ENCODE data around the gene KDM7A. TPM values are rescaled to one million over a fixed set of nuclear protein-coding genes. Genes with fewer than 3 reads are reported as not detected.

Gene KDM7A
- total RNA-seq, 2 experiments from 2014 or later: 24.3 to 25.9 TPM

- Mint-ChIP-seq H3K27ac (no peak overlapping the region), H3K4me3 (no peak overlapping the region), H3K4me1 (peaks cover 14% of the 10 kb centered on the region), H3K36me3 (ENCODE audit: low read depth) (peaks cover 34% of the 10 kb centered on the region), H3K27me3 (peaks cover 10% of the 10 kb centered on the region), H3K9me3 (peaks cover 37% of the 10 kb centered on the region)
- DNase-seq: no peak
- CTCF ChIA-PET: no interaction called here
- POLR2A ChIA-PET: no interaction called here
These were observed 108.8 kb downstream of the KDM7A start for GRCh38 chr7:140068033-140068432.

GRCh38 chr7:140067052-140067451 is 109.7 kb downstream of the KDM7A start:
- Mint-ChIP-seq H3K4me3 (no peak overlapping the region), H3K27ac (no peak overlapping the region), H3K9me3 (peaks cover 37% of the 10 kb centered on the region), H3K27me3 (peaks cover 8% of the 10 kb centered on the region), H3K36me3 (ENCODE audit: low read depth) (peaks cover 34% of the 10 kb centered on the region), H3K4me1 (peaks cover 14% of the 10 kb centered on the region)
- no peak for DNase-seq
- ChIA-PET CTCF (no interaction called here), POLR2A (interaction anchor here (0.9 kb wide), 1 partner anchor 18 kb away, joined by 3 read pairs; no protein-coding TSS in a partner anchor)

DNA sequence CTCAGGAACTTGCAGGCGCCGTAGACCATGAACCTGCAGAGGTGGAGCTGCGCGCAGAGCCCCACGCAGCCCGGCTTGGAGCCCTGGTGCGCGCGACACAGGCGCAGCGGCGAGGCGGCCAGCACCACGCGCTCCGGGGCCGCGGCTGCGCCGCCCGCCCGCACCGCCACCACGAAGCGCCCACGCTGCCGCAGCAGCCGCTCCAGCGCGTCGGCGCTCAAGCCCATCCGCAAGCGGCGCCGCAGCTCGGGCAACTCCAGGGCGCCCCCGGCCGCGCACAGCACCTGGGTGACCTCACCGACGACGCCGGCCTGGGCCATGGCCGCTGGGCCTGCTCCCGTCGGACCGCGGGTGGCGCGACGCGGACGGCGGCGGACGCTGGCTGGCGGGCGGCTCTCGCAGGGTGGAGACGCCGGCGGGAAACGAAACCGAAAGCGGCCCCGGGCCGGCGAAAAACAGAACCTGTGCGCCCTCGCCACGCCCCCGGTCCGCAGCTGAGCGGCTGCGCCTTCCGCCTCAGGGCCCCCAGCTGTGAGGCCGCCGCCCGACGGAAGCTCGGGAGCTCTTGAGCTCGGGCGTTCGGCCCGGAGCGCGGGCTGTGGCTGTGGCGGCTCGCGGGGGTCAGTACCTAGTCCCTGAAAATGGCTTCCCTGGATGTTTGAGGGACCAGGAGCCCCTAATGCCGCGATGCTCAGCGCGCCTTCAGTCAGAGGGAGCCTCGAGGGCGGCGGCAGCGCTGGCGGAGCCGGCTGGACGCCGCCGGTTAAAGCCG is 114.1 kb downstream of the KDM7A start, which contains the start of gene PARP12:
Gene PARP12 (minus strand): TSS at position 424 of the 772 bp plus-strand sequence. CDS start 104 bp downstream, at position 320.
- Mint-ChIP-seq H3K9me3 (peaks cover 21% of the 10 kb centered on the region), H3K27me3 (peaks cover 5% of the 10 kb centered on the region), H3K4me3 (peak within 1 kb of the TSS; percentile 80), H3K4me1 (peaks cover 48% of the 10 kb centered on the region), H3K36me3 (ENCODE audit: low read depth) (peaks cover 62% of the 10 kb centered on the region), H3K27ac (peak within 1 kb of the TSS; percentile 82)
- peak; percentile 93 for DNase-seq
- CTCF ChIA-PET: interaction anchor here (0.9 to 1.3 kb wide), 4 partner anchors 9 to 263 kb away, joined by 3 read pairs; no protein-coding TSS in a partner anchor
- POLR2A ChIA-PET: interaction anchor here (0.6 to 4.8 kb wide), 25 partner anchors 11 to 608 kb away, joined by 3 to 34 read pairs (median 4); partner anchors contain the start of genes HIPK2 and KDM7A

DNA sequence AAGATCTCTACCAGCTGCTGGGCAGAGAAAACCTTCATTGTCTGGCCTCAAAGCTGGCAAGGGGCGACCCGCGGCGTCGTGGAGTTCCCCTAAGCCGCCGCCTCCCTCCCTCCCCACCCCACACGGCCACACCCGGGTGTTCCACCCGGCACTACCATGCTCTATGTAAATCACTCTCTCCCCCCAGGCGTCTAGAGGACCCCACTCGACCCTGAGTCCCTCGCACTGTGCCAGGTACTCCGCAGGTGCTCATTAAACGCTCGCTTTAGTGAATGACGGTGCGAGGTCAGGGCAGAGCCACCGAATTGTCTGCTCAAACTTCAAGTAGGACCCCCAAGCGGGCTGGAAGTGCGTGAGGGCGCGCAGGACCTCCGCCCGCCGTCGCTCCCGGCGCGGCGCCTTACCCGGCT is 114.7 kb downstream of the KDM7A start:
- peak overlapping the region; percentile 80 for H3K4me3 Mint-ChIP-seq
- H3K36me3 Mint-ChIP-seq (ENCODE audit: low read depth): peaks cover 64% of the 10 kb centered on the region
- ChIA-PET CTCF (interaction anchor here (1.1 kb wide), 1 partner anchor 264 kb away, joined by 3 read pairs; no protein-coding TSS in a partner anchor), POLR2A (interaction anchor here (0.9 to 4.8 kb wide), 17 partner anchors 8 to 415 kb away, joined by 3 to 34 read pairs (median 5); partner anchors contain the start of genes HIPK2 and KDM7A)
- H3K9me3 Mint-ChIP-seq: peaks cover 17% of the 10 kb centered on the region
- peak overlapping the region; percentile 82 for H3K27ac Mint-ChIP-seq
- peaks cover 53% of the 10 kb centered on the region for H3K4me1 Mint-ChIP-seq
- H3K27me3 Mint-ChIP-seq: peaks cover 5% of the 10 kb centered on the region
- DNase-seq: peak; percentile 50

DNA sequence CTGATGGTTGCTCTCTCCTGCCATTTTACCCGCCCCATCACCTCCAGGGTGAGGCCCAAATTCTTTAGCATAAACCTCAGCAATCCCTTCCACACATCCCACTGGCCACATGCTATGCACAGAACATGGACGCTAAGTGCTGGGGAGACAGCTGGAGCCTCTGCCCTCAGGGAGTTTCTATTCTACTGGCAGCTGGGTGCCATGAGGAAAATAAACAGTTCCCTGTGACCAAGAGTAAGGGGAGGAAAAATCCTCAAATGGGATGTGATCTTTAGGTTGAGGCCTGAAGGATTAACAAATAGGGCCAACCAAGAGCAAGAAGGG is 115.2 kb downstream of the KDM7A start:
- CTCF ChIA-PET: no interaction called here
- H3K4me1 Mint-ChIP-seq: peaks cover 59% of the 10 kb centered on the region

DNA sequence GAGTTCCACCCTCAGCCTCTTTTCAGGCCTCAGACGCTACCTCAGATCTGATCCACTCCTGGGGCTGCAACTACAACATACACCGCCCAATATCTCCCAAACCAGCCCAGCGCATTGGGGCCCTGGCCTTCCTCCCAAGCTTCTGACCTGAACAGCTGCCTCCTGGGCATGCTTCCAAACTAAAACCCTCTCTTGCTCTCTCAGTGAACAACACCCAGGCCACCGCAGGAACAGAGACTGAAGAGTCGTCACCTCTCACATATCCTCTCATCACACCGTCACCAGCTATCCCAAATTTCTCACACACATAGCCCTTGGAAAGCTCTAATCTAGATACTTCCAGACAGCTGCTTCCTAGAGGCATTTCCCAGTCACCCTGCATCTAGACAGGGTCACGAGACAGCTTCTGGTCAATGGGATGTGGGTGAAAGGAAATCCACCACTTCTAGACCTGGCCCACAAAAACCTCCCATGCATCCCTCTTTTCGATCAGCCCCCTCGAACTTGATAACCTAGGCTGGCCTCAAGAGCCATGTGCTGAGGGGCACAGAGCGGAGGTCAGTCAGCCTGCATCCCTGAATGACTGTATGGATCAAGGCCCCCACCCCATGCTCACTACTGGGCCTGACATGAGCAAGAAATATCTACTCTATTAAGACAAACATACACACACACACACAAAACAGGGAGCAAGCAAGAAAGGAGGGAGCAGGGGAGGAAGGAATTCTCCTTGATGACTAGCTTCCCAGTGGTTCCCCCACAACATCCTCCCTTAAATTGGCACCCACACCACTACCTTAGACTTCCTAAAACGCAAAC is 115.8 kb downstream of the KDM7A start:
- Mint-ChIP-seq H3K4me3 (peak overlapping the region; percentile 80), H3K4me1 (peaks cover 60% of the 10 kb centered on the region), H3K36me3 (ENCODE audit: low read depth) (peaks cover 64% of the 10 kb centered on the region), H3K27me3 (peaks cover 2% of the 10 kb centered on the region), H3K27ac (peak overlapping the region; percentile 82), H3K9me3 (peaks cover 5% of the 10 kb centered on the region)
- DNase-seq: no peak
- POLR2A ChIA-PET: interaction anchor here (0.9 to 4.8 kb wide), 5 partner anchors 10 to 192 kb away, joined by 3 to 34 read pairs (median 3); no protein-coding TSS in a partner anchor
- CTCF ChIA-PET: interaction anchor here (0.7 to 1.6 kb wide), 3 partner anchors 113 to 280 kb away, joined by 3 to 5 read pairs (median 3); no protein-coding TSS in a partner anchor

More for the DNA sequence above, 115.2 kb downstream of the KDM7A start:
- Mint-ChIP-seq H3K27ac (peak overlapping the region; percentile 82), H3K9me3 (peaks cover 11% of the 10 kb centered on the region), H3K27me3 (peaks cover 3% of the 10 kb centered on the region), H3K36me3 (ENCODE audit: low read depth) (peaks cover 64% of the 10 kb centered on the region), H3K4me3 (peak overlapping the region; percentile 80)
- DNase-seq: no peak
- POLR2A ChIA-PET: interaction anchor here (0.9 to 4.8 kb wide), 6 partner anchors 9 to 416 kb away, joined by 3 to 34 read pairs (median 8); partner anchors contain the start of genes HIPK2 and KDM7A

GRCh38 chr7:140060243-140060630 is 116.5 kb downstream of the KDM7A start:
- H3K27ac Mint-ChIP-seq: peak overlapping the region; percentile 82
- DNase-seq: no peak
- ChIA-PET CTCF (interaction anchor here (0.7 to 1.6 kb wide), 3 partner anchors 113 to 281 kb away, joined by 3 to 5 read pairs (median 3); no protein-coding TSS in a partner anchor), POLR2A (interaction anchor here (1.0 to 4.8 kb wide), 5 partner anchors 15 to 193 kb away, joined by 3 to 34 read pairs (median 3); no protein-coding TSS in a partner anchor)
- peaks cover 67% of the 10 kb centered on the region for H3K36me3 Mint-ChIP-seq (ENCODE audit: low read depth)
- H3K4me3 Mint-ChIP-seq: peak overlapping the region; percentile 80
- no peaks in the 10 kb centered on the region for H3K9me3 Mint-ChIP-seq
- no peaks in the 10 kb centered on the region for H3K27me3 Mint-ChIP-seq
- H3K4me1 Mint-ChIP-seq: peaks cover 65% of the 10 kb centered on the region

DNA sequence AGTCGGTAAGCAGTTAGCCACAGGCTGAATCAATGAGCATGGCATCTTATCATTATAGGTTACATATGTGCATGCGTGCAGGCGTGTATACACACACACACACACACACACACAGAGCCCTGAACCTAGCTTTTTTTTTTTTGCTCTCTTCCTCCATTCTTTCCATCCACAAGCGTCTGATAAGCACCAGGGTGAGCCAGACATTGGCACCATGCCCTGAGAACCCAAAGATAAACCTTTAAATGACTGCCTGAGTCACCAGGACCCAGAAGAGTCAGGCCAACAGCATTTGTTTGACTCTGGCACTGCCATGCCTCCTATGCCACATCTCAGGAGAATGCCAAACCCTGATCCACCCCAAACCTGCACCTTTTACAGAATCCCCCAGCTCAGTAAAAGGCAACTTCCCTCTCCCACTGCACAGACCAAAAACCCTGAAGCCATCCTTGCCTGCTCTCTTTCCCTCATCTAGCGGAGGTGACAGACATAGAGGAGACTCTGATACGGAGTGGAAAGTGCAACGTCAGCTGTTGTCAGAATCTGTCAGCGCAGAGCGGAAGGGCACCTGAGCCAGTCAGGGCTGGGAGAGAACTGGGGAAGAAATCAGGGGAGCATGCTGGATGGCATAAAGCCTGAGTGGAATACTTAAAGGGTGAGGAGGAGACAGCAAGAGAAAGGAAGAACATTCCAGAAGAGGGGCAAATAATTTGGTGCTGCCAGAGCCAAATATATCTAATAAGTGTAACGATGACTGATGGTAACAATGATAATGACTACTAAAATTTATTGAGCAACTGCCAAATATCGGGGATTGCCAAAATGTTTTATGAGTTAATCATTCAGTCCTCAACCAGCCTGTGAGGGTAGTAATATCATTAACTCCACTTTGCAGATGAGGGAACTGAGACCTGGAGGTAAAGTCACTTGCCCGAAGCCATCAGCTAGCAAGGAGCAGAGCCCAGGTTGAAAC is 117.2 kb downstream of the KDM7A start:
- Mint-ChIP-seq H3K36me3 (ENCODE audit: low read depth) (peaks cover 73% of the 10 kb centered on the region), H3K4me3 (peak overlapping the region; percentile 80), H3K4me1 (peaks cover 69% of the 10 kb centered on the region), H3K27ac (peak overlapping the region; percentile 82), H3K27me3 (no peaks in the 10 kb centered on the region), H3K9me3 (no peaks in the 10 kb centered on the region)
- peak; percentile 33 for DNase-seq
- CTCF ChIA-PET: interaction anchor here (0.7 to 1.6 kb wide), 2 partner anchors 114 to 118 kb away, joined by 3 to 5 read pairs; no protein-coding TSS in a partner anchor
- POLR2A ChIA-PET: interaction anchor here (0.6 to 4.8 kb wide), 7 partner anchors 11 to 266 kb away, joined by 3 to 34 read pairs (median 3); no protein-coding TSS in a partner anchor

DNA sequence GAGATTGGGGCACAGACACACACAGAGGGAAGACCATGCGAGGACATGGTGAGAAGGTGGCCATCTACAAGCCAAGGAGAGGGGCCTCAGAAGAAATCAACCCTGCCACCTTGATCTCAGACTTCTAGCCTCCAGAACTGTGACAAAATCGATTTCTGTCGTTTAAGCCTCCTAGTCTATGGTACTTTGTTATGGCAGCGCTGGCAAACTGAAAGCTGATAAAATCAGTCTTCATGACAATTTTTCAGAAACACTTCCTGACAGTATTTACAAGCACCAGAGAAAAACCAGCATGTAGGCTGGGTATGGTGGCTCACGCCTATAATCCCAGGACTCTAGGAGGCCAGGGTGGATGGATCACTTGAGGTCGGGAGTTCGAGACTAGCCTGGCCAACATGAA is 118.3 kb downstream of the KDM7A start:
- no peak for DNase-seq
- Mint-ChIP-seq H3K36me3 (ENCODE audit: low read depth) (peaks cover 79% of the 10 kb centered on the region), H3K27ac (peak overlapping the region; percentile 82), H3K27me3 (no peaks in the 10 kb centered on the region), H3K9me3 (no peaks in the 10 kb centered on the region), H3K4me1 (peaks cover 75% of the 10 kb centered on the region), H3K4me3 (peak overlapping the region; percentile 19)
- ChIA-PET CTCF (no interaction called here), POLR2A (interaction anchor here (0.6 to 1.5 kb wide), 6 partner anchors 13 to 268 kb away, joined by 3 to 5 read pairs (median 3); no protein-coding TSS in a partner anchor)

DNA sequence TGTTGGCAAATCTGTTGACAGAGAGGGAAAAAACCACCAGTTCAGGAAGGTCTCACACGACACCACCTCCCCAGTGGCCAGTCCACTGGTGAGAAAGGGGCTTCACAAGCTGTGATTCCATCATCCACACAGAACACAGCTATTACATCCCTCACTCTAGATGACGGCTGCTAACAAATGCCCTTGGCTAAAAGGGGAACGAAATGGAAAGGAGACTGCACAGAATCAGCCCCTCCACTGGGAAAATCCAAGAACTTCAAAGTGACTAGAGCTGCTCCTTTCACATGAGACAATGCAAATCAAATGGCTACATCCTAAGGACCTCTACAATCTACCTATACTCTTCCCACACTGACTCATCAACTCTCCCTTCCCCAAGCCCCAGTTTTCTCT is 119.6 kb downstream of the KDM7A start:
- Mint-ChIP-seq H3K9me3 (no peaks in the 10 kb centered on the region), H3K4me3 (no peak overlapping the region), H3K27ac (no peak overlapping the region), H3K27me3 (no peaks in the 10 kb centered on the region), H3K36me3 (ENCODE audit: low read depth) (peaks cover 90% of the 10 kb centered on the region), H3K4me1 (peaks cover 73% of the 10 kb centered on the region)
- POLR2A ChIA-PET: interaction anchor here (1.3 to 1.4 kb wide), 3 partner anchors 12 to 280 kb away, joined by 3 read pairs; no protein-coding TSS in a partner anchor
- CTCF ChIA-PET: no interaction called here
- DNase-seq: no peak

GRCh38 chr7:140056431-140057142 is 120.2 kb downstream of the KDM7A start:
- Mint-ChIP-seq H3K4me1 (peaks cover 72% of the 10 kb centered on the region), H3K27me3 (no peaks in the 10 kb centered on the region), H3K9me3 (no peaks in the 10 kb centered on the region), H3K27ac (no peak overlapping the region), H3K4me3 (no peak overlapping the region), H3K36me3 (ENCODE audit: low read depth) (peaks cover 92% of the 10 kb centered on the region)
- POLR2A ChIA-PET: interaction anchor here (1.3 to 1.9 kb wide), 2 partner anchors 121 to 280 kb away, joined by 3 to 4 read pairs; partner anchors contain the start of gene KDM7A
- DNase-seq: no peak
- CTCF ChIA-PET: no interaction called here
